Measurements from ENCODE around the gene MIEF1. TPM values are rescaled to one million over a fixed set of nuclear protein-coding genes. Genes with fewer than 3 reads are reported as not detected.

MIEF1 gene
- total RNA-seq, 4 donors from 2014 or later, result 11.4 to 25.4 (median 12.9) TPM

GRCh38 chr22:39456522-39457197 is 45.4 kb upstream of the MIEF1 start, which contains the start of gene MGAT3:
TSS of gene MGAT3 (plus strand) at chr22:39457012. CDS start at chr22:39487348, 30,336 bp downstream.
- peak within 1 kb of the TSS; percentile 39 to 58 (median 51) for H3K4me3 ChIP-seq
- no peaks in the 10 kb centered on the region for H3K36me3 ChIP-seq
- peaks cover 6 to 18% (median 10%) of the 10 kb centered on the region in 3 donors for H3K27me3 ChIP-seq
- in situ Hi-C loops (cut with MboI; ENCODE audit: low sequenced_read_pairs in 4 of 4), result no loop called here
- no peaks in the 10 kb centered on the region for H3K4me1 ChIP-seq
- no peak for TF ChIP-seq POLR2A (IDR thresholded peaks at IDR 0.05)
- no peak for TF ChIP-seq CTCF (IDR thresholded peaks at IDR 0.05 in 4 of 5, conservative IDR thresholded peaks at IDR 0.05 in 1 of 5)
- H3K27ac ChIP-seq, result peak within 1 kb of the TSS; percentile 34 to 75 (median 47)
- ATAC-seq (no peak), DNase-seq (no peak)
- no peaks in the 10 kb centered on the region for H3K9me3 ChIP-seq
- intact Hi-C loops (cut with DNase I; ENCODE audit: low total_unique reads), result no loop called here

DNA sequence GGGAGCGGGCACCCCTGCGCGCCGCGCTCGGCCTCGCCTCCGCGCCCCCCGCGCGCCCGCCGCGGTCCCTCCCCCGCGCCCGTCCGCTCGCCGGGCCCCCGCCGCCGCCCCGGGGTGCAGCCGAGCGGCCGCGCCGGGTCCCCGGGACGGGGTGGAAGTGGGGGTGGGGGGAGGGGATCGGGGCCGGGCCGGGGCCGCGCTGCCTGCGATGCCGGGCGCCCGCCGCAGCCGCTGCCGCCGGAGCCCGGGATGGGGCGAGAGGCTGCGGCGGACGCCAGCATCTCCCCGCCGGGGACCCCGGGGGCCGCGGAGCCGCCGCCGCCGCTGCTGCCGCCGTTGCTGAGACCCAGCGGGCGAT is 44.9 kb upstream of the MIEF1 start:
- Histone ChIP-seq H3K4me3 (peak overlapping the region in 2 of 4 donors; percentile 49 to 58), H3K27ac (peak overlapping the region in 2 of 4 donors; percentile 39 to 75), H3K36me3 (no peaks in the 10 kb centered on the region), H3K4me1 (peaks cover 0 to 3% of the 10 kb centered on the region in 2 donors), H3K27me3 (peaks cover 6 to 18% (median 10%) of the 10 kb centered on the region in 3 donors), H3K9me3 (no peaks in the 10 kb centered on the region)
- DNase-seq (no peak), ATAC-seq (no peak)
- in situ Hi-C loops (cut with MboI; ENCODE audit: low sequenced_read_pairs in 4 of 4), result no loop called here
- intact Hi-C loops (cut with DNase I; ENCODE audit: low total_unique reads), result no loop called here
- TF ChIP-seq POLR2A (IDR thresholded peaks at IDR 0.05), result no peak
- TF ChIP-seq CTCF (IDR thresholded peaks at IDR 0.05 in 4 of 5, conservative IDR thresholded peaks at IDR 0.05 in 1 of 5), result no peak

DNA sequence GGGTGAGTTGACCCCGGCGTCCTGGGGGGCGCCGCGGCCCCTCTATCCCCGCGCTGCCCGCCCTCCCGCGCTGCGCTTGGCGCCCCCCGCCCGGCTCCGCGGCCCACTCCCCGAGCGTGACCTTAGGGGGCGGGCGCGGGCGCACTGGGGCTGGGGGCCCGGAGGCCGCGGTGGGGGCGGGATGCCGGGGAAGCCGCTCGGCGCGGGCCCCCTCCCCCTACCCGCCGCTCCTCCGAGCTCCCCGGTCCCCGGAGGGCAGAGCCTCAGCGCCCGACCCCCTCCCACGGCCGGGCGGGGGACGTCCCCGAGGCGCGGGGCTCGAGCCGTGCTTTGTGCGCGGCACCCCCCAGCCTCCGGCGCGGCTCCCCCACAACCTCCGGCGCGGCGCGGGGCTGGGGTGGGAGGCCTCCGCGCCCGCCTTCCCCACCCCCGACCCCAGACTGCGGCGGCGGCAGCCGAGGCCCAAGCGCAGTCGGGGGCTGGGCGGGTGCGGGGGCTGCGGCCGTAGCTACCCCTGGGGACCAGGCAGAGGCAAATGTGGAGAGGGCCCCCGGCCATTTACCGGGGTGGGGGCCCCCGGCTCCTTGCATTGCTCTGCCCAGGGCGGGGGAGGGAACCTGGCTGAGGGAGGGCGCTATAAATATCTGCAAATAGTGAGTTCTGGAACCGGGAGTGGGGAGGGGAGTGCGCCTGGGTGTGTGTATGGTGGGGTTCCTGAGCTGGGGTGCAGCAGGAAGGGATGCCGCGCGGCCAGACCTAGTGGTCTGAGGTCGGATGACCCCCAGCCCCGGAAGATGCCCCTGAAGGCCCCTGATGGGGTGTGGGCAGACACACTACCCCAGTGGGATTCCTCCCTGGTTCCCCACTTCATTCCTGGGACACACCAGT is 44.3 kb upstream of the MIEF1 start:
- Histone ChIP-seq H3K27ac (peak overlapping the region; percentile 34 to 75 (median 47)), H3K27me3 (peaks cover 6 to 18% (median 10%) of the 10 kb centered on the region in 3 donors), H3K9me3 (no peaks in the 10 kb centered on the region), H3K4me1 (peaks cover 0 to 4% of the 10 kb centered on the region in 2 donors), H3K36me3 (no peaks in the 10 kb centered on the region), H3K4me3 (peak overlapping the region; percentile 39 to 58 (median 51))
- in situ Hi-C loops (cut with MboI; ENCODE audit: low sequenced_read_pairs in 4 of 4) (no loop called here), intact Hi-C loops (cut with DNase I; ENCODE audit: low total_unique reads) (no loop called here)
- TF ChIP-seq CTCF (IDR thresholded peaks at IDR 0.05 in 4 of 5, conservative IDR thresholded peaks at IDR 0.05 in 1 of 5) (no peak), POLR2A (IDR thresholded peaks at IDR 0.05) (no peak)
- no peak for DNase-seq
- no peak for ATAC-seq

GRCh38 chr22:39458444-39459083 is 43.5 kb upstream of the MIEF1 start:
- H3K4me1 ChIP-seq, result peaks cover 2 to 12% of the 10 kb centered on the region in 2 donors
- H3K27me3 ChIP-seq, result peaks cover 6 to 18% (median 10%) of the 10 kb centered on the region in 3 donors
- TF ChIP-seq POLR2A (IDR thresholded peaks at IDR 0.05) (no peak), CTCF (IDR thresholded peaks at IDR 0.05 in 4 of 5, conservative IDR thresholded peaks at IDR 0.05 in 1 of 5) (no peak)
- DNase-seq (no peak), ATAC-seq (no peak)
- in situ Hi-C loops (cut with MboI; ENCODE audit: low sequenced_read_pairs in 4 of 4) (no loop called here), intact Hi-C loops (cut with DNase I; ENCODE audit: low total_unique reads) (no loop called here)
- H3K9me3 ChIP-seq, result no peaks in the 10 kb centered on the region
- H3K36me3 ChIP-seq, result no peaks in the 10 kb centered on the region
- peak overlapping the region in 3 of 4 donors; percentile 39 to 75 (median 55) for H3K27ac ChIP-seq
- H3K4me3 ChIP-seq, result peak overlapping the region in 3 of 4 donors; percentile 49 to 58 (median 53)

All from gastrocnemius medialis (tissue), 4 donors.